ENCODE data around the gene PIK3CD.

Gene PIK3CD

DNA sequence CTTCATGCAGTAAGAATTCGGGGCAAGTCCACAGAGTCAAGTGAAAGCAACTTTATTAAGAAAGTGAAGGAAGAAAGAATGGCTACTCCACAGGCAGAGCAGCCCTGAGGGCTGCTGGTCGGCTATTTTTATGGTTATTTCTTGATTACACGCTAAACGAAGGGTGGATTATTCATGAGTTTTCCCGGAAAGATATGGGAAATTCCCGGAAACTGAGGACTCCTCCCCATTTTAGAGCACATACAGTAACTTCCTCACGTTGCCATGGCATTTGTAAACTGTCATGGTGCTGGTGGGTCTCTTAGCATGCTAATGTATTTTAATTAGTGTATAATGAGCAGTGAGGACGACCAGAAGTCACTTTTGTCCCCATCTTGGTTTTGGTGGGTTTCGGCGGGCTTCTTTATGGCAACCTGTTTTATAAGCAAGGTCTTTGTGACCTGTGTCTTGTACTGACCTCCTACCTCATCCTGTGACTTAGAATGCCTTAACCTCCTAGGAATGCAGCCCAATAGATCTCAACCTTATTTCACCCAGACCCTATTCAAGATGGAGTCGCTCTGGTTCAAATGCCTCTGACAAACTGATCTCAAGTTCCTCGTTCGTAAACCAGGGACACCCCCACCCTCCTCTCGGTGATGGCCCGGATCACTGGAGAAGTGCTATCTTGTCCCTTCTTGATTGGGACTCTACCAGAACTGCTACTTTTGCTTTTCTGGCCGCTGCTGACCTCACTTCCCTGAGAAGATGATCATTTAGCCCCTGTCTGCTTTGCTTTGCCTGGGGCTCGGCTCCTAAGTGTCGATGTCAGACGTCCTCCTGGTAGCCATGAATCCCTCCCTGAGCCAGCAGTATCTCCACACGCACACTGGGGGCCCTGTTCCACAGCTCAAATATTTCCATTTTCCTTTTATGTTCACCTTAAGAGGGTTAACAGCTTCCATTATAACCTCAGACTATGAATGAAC lies 123.5 kb downstream of the PIK3CD start:
- DNase-seq (ENCODE audit: low read depth), result no peak

DNA sequence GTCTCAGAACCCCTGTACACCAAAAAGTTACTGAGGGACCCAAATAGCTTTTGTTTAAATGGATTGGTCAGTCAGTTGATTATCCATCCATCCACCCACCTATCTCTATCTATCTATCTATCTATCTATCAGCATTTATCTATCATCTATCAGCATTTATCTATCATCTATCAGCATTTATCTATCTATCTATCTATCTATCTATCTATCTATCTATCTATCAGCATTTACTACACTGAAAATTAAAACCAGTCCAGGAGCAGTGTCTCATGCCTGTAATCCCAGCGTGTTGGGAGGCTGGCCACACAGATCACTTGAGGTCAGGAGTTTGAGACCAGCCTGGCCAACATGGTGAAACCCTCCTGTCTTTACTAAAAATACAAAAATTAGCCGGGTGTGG lies 125.2 kb downstream of the PIK3CD start:
- no peak for DNase-seq (ENCODE audit: low read depth)

Data from T follicular helper cell (primary cell).